Natural killer cell (primary cell): ENCODE data around the gene FOXD4L6. TPM values are rescaled to one million over a fixed set of nuclear protein-coding genes. Genes with fewer than 3 reads are reported as not detected.
A peak's percentile ranks its signal among the peaks of the same experiment; 100 is the strongest.
"Not testable (repeated sequence)": the region's sequence is repeated elsewhere in the genome, so short reads cannot be mapped to it uniquely, and the experiment has no call there.

Experiments used
- ATAC-seq, 3 donors: fragments of 150-1000 bp in 2 of 3; fragments of 200-7000 bp in 1 of 3; cut with Tn5 transposase; 1 replicate in 1 of 3; 2 replicates in 2 of 3; pipeline ENCODE4 v1.10.0; 2021; ENCODE audit warnings: mild to moderate bottlenecking in 2 of 3, moderate library complexity in 2 of 3
- DNase-seq, 2 donors: peaks; one replicate each; pipeline versions ENCODE4 v3.0.0 to v3.0.0-alpha.2; 2013 to 2021; ENCODE audit warnings: mixed read lengths in 1 of 2
- H3K27ac ChIP-seq: one replicate; pipeline ENCODE4 v1.5.1; 2013; ENCODE audit warnings: mild to moderate bottlenecking, low read length
- H3K27me3 ChIP-seq: one replicate; pipeline ENCODE4 v1.6.1; 2013; ENCODE audit warnings: low read length; ENCODE audit not compliant: control insufficient read depth, insufficient read depth
- H3K36me3 ChIP-seq: one replicate; pipeline ENCODE4 v1.6.1; 2013; ENCODE audit warnings: low read length; ENCODE audit not compliant: control insufficient read depth, insufficient read depth
- H3K4me1 ChIP-seq: one replicate; pipeline ENCODE4 v1.6.1; 2013; ENCODE audit warnings: low read length; ENCODE audit not compliant: control insufficient read depth, insufficient read depth
- H3K4me3 ChIP-seq: one replicate; pipeline ENCODE4 v1.5.1; 2013; ENCODE audit warnings: low read length
- H3K9me3 ChIP-seq: one replicate; pipeline ENCODE4 v1.6.1; 2013; ENCODE audit warnings: low read length; ENCODE audit not compliant: control insufficient read depth, insufficient read depth
- H3K27ac Mint-ChIP-seq, 2 donors: one replicate each; pipeline ENCODE4 v1.8.0; 2022; ENCODE audit warnings: mild to moderate bottlenecking in 2 of 2, mixed read lengths in 2 of 2, moderate library complexity in 1 of 2
- H3K27me3 Mint-ChIP-seq, 2 donors: one replicate each; pipeline ENCODE4 v1.8.0; 2022; ENCODE audit warnings: low read depth in 2 of 2, mixed read lengths in 2 of 2
- H3K36me3 Mint-ChIP-seq: one replicate; pipeline ENCODE4 v1.8.0; 2022; ENCODE audit warnings: mixed read lengths
- H3K4me1 Mint-ChIP-seq, 2 donors: one replicate each; pipeline ENCODE4 v1.8.0; 2022; ENCODE audit warnings: mixed read lengths in 2 of 2
- H3K4me3 Mint-ChIP-seq: one replicate; pipeline ENCODE4 v1.8.0; 2022; ENCODE audit warnings: mild to moderate bottlenecking, moderate library complexity, mixed read lengths
- H3K9me3 Mint-ChIP-seq, 2 donors: one replicate each; pipeline ENCODE4 v1.8.0; 2022; ENCODE audit warnings: mixed read lengths in 2 of 2
- WGBS: methylation state at CpG from one replicate; pipeline ENCODE4 v1.1.7; 2013; ENCODE audit warnings: missing lambda C conversion rate; ENCODE audit not compliant: insufficient coverage; 5-methylcytosine and 5-hydroxymethylcytosine counted together
- intact Hi-C: fragments of 100-400 bp; cut with micrococcal nuclease; formaldehyde crosslinking; loops from one replicate; pipeline ENCODE4 v1.14.2; 2022
- total RNA-seq, 4 donors: library from RNA; stranded (reverse); fragments of 120-200 nt in 1 of 4; gene quantifications; one replicate each; pipeline versions ENCODE4 v1.2.3 to v1.2.4, GENCODE V29; 2013 to 2022
- TF ChIP-seq, protein P1 (sequence below): fragments of 200-600 bp; IDR thresholded peaks from one replicate; pipeline ENCODE4 v1.8.0; 2022; ENCODE audit warnings: antibody characterized with exemption

The FOXD4L6 gene
- total RNA-seq, 3 donors from 2014 or later (not counting 1 experiment from before 2014, with no cell fraction given) = not detected

DNA sequence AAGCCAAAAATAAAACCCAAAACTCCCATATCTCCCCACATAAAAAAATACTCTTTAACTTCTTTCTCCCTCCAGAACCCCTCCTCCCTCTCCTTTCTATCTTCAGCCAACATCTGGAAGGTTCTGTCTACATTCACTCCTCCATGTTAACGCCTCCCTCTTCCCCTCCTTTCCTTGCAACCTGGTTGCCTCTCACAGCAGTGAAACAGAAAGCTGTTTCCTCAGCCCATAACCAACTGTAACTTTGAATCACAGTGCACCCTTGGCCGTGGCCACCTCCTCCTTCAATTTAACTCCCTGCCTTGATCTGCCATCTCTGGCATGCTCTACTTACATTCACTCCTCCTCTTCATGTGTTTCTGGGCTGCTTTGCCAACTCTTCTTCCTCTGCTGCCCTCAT is 33.4 kb downstream of the FOXD4L6 start:
- H3K9me3 Mint-ChIP-seq, H3K4me1 ChIP-seq, H3K36me3 Mint-ChIP-seq: not testable (repeated sequence)

DNA sequence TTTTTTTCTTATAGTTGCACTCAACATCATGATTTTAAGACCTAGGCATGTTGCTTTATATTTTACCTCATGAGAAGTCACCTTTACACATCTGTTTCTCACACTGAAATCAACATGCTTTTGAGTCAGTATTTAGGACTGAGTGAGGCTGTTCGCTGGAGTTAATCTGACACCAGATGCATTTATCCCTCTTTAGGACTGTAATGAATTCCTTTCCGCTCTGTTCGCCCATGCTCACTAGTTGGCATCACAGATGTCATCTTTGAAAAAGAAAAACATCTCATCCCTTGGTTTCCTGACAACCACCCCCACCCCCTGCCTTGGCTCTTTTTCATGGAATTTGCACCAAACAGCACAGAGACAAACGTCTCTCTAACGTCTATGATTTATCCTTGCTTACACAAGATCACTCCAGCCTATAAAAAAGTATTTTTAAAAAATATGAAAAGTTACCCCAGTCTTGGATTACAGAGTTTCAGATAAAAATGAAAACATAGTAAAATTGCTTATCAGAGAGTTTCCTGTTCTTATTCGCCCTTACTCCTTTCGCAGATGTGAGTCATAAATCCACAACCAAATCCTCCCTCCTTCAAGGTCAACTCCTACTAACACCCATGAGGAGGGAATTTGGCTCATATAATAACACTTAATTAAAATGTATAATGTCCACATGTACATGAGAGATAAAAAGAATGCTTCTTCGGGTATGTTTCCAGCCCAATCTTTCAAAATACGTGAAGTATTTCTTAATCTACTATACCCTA is 34.3 kb downstream of the FOXD4L6 start:
- H3K4me1 ChIP-seq, H3K4me3 ChIP-seq, DNase-seq, H3K9me3 Mint-ChIP-seq, H3K36me3 ChIP-seq, H3K9me3 ChIP-seq, H3K27me3 ChIP-seq, H3K4me1 Mint-ChIP-seq, intact Hi-C loops, H3K4me3 Mint-ChIP-seq, H3K27ac Mint-ChIP-seq, H3K36me3 Mint-ChIP-seq, ATAC-seq, H3K27ac ChIP-seq, H3K27me3 Mint-ChIP-seq: not testable (repeated sequence)
- WGBS = no CpG with 5 or more reads among the region's 9 CpGs

More for the DNA sequence above, 33.4 kb downstream of the FOXD4L6 start:
- H3K4me3 Mint-ChIP-seq, H3K27me3 ChIP-seq, H3K4me3 ChIP-seq, H3K27ac ChIP-seq, DNase-seq, H3K9me3 ChIP-seq, intact Hi-C loops, H3K27me3 Mint-ChIP-seq, H3K4me1 Mint-ChIP-seq, H3K27ac Mint-ChIP-seq, H3K36me3 ChIP-seq: not testable (repeated sequence)
- 38% methylated on average over 1 of the region's 2 CpGs for WGBS
- ATAC-seq = peak in 2 of 3 donors; percentile 15 to 17

DNA sequence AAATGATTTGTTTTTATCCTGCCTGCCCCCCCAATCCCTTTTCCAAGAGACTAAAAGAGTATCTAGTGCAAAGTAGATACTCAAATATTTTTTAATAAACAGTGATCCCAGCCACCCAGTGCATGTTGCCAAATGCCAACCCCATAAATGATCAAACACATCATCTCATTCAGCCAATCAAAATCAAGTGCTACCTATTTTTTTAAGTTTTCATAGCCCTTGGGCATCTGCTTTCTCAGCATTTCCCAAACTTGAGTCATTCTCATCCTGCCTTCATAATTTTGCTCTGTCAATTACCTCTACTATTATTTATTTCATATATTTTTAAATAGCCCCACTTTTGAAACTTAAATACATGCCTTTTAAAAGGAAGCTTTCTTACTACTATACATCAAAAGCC is 37.6 kb downstream of the FOXD4L6 start:
- H3K4me1 ChIP-seq, H3K9me3 Mint-ChIP-seq, H3K27ac Mint-ChIP-seq, H3K9me3 ChIP-seq, H3K4me3 ChIP-seq, H3K4me3 Mint-ChIP-seq, intact Hi-C loops, ATAC-seq, DNase-seq, H3K4me1 Mint-ChIP-seq, H3K36me3 Mint-ChIP-seq, H3K36me3 ChIP-seq, H3K27me3 ChIP-seq, H3K27ac ChIP-seq: not testable (repeated sequence)
- H3K27me3 Mint-ChIP-seq = peaks cover 16 to 17% of the 10 kb centered on the region in 2 donors

DNA sequence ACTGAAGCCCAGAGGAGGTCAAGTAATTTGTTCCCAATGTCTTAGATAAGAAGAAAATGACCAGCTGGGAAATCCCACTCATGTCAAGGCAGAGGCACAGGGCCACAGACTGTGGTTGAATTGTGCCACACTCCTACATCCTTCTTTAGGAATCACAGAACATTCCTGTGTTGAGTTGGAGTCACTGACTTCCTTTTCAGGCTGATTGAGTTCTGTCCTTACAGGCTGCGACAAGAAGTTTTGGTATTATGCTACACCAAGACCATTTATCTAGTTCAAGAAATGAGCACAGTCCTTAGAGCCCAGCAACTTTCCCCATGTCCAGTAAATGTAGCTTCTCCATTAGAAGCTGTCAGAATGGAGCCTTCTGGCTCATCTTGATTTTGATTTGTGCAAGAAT is 38.1 kb downstream of the FOXD4L6 start:
- DNase-seq, H3K4me3 ChIP-seq, H3K27me3 ChIP-seq, H3K4me1 ChIP-seq, H3K9me3 Mint-ChIP-seq, H3K4me3 Mint-ChIP-seq, H3K27ac ChIP-seq, H3K27ac Mint-ChIP-seq, H3K36me3 Mint-ChIP-seq, H3K9me3 ChIP-seq, intact Hi-C loops, ATAC-seq, H3K36me3 ChIP-seq, H3K4me1 Mint-ChIP-seq: not testable (repeated sequence)
- no CpG with 5 or more reads among the region's 1 CpG for WGBS
- H3K27me3 Mint-ChIP-seq = peaks cover 19 to 22% of the 10 kb centered on the region in 2 donors

DNA sequence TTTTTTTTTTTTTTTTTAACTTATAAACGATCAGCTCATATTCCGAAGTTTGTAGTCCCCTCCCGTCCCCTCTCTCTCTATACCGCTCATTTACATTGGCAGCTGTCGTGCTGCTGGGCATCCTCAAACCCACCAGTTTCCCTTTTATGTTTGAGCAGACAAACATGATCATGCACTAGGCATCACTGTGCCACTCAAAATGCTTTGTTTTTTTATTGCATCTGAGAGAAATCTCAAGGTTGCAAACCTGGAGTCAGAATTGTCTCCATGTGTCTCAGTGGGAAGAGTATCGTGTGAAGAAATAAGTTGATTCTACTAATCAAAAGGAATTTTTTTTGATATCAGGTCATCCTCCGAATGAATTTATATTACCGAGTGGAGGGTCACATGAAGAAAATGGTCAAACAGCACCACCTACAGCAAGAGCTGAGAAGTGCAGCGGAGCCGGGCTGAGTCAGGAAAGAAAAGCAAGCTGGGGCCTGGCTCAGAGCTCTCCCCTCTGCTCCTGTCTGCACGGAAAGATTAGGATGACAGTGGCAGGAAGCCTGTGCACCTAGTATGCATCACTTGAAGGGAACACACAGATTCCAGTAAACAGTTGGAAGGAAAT is 39.9 kb downstream of the FOXD4L6 start:
- TF ChIP-seq, protein P1, sequence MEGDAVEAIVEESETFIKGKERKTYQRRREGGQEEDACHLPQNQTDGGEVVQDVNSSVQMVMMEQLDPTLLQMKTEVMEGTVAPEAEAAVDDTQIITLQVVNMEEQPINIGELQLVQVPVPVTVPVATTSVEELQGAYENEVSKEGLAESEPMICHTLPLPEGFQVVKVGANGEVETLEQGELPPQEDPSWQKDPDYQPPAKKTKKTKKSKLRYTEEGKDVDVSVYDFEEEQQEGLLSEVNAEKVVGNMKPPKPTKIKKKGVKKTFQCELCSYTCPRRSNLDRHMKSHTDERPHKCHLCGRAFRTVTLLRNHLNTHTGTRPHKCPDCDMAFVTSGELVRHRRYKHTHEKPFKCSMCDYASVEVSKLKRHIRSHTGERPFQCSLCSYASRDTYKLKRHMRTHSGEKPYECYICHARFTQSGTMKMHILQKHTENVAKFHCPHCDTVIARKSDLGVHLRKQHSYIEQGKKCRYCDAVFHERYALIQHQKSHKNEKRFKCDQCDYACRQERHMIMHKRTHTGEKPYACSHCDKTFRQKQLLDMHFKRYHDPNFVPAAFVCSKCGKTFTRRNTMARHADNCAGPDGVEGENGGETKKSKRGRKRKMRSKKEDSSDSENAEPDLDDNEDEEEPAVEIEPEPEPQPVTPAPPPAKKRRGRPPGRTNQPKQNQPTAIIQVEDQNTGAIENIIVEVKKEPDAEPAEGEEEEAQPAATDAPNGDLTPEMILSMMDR = peak; percentile 60
- H3K27ac Mint-ChIP-seq, H3K4me3 Mint-ChIP-seq, H3K27me3 ChIP-seq, H3K9me3 ChIP-seq, H3K4me1 ChIP-seq, H3K9me3 Mint-ChIP-seq, H3K4me1 Mint-ChIP-seq, intact Hi-C loops, H3K27ac ChIP-seq, H3K36me3 ChIP-seq, H3K36me3 Mint-ChIP-seq, DNase-seq, H3K4me3 ChIP-seq: not testable (repeated sequence)
- peaks cover 15 to 24% of the 10 kb centered on the region in 2 donors for H3K27me3 Mint-ChIP-seq
- ATAC-seq = peak; percentile 78 to 97 (median 95)
- 10% methylated on average over 7 of the region's 11 CpGs for WGBS

DNA sequence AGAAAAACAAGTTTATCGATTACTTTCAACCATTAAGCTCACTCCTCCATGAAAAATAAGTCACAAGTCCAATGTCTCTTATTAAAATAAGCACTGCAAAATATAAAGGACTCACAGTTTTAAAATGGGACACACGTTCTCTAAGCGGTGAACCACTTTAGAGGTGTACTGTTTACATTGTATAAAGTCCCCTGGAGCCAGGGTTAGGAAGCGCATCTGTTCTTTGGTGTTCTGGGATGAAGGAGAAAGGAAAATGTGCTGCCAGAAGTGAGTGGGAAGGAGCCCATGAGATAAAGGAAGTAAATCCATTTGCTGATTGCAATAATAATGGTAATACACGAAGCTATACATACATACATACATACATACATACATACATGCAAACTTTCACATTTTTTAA is 40.6 kb downstream of the FOXD4L6 start:
- H3K36me3 Mint-ChIP-seq, H3K36me3 ChIP-seq, H3K27ac ChIP-seq, H3K4me1 ChIP-seq, H3K9me3 Mint-ChIP-seq, H3K27me3 ChIP-seq, ATAC-seq, H3K9me3 ChIP-seq, DNase-seq, H3K4me3 Mint-ChIP-seq, H3K4me3 ChIP-seq, H3K4me1 Mint-ChIP-seq, H3K27ac Mint-ChIP-seq, intact Hi-C loops: not testable (repeated sequence)
- WGBS = no CpG with 5 or more reads among the region's 5 CpGs
- peaks cover 16 to 27% of the 10 kb centered on the region in 2 donors for H3K27me3 Mint-ChIP-seq

DNA sequence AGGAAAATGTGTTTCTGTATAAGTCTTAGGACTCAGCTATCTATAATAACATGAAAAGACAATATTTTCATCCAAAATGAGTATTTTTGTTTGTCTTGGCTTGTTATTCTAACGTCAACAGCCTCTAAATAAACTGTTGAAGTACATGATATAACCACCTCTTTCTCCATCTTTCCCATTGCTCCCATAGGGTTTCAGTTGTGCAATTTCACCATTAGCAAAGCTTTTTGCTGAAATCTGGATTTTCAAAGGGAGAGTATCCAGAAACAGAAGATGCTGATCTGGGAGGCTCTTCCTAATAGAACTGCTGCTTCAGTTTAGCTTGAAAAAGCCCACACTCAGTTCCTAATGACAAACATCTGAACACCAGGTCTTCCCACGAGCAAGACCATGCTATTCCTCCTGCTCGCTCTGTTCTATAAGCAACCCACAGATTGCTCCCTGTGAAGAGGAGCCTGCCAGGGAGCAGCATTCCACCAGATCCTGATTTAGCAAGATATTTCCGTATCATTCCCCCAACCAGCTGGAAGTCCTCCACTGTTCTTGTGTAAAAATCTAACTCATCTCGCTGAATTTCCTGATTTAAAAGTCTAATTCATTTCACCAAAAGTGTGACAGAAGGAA is 41.2 kb downstream of the FOXD4L6 start:
- H3K27me3 Mint-ChIP-seq = peaks cover 22 to 33% of the 10 kb centered on the region in 2 donors
- not testable (repeated sequence) for H3K4me1 Mint-ChIP-seq

More for the DNA sequence above, 41.2 kb downstream of the FOXD4L6 start:
- H3K4me3 Mint-ChIP-seq, H3K4me3 ChIP-seq, DNase-seq, H3K9me3 Mint-ChIP-seq, H3K9me3 ChIP-seq, H3K27ac Mint-ChIP-seq, H3K27ac ChIP-seq, H3K36me3 ChIP-seq, intact Hi-C loops, H3K4me1 ChIP-seq, H3K36me3 Mint-ChIP-seq, H3K27me3 ChIP-seq, ATAC-seq: not testable (repeated sequence)
- 86% methylated on average over 3 of the region's 5 CpGs for WGBS
